GM12878 (cell line): Measurements from ENCODE around the gene HOXD13. TPM values are rescaled to one million over a fixed set of nuclear protein-coding genes. Genes with fewer than 3 reads are reported as not detected.

Experiments used
- ATAC-seq: fragments of 200-7000 bp; cut with Tn5 transposase; 3 replicates; pipeline ENCODE4 v1.9.1; 2020; ENCODE audit warnings: mild to moderate bottlenecking, moderate library complexity
- BruUV-seq: library from RNA; stranded (reverse); fragments of 400-500 nt; replicated peaks from 2 replicates; lab custom pipeline; 2021; lab: Mats Ljungman, UMichigan
- CTCF ChIA-PET: fragments of 300-600 bp; sonication (Branson Sonifier 250); formaldehyde crosslinking; extraction: SDS; loops from one replicate; lab custom pipeline; 2021; ENCODE audit warnings: inconsistent platforms; lab: Yijun Ruan, JAX
- POLR2A ChIA-PET: fragments of 350-600 bp; formaldehyde crosslinking; extraction: SDS; loops from one replicate; lab custom pipeline; 2021; ENCODE audit warnings: inconsistent platforms; lab: Charles Lee
- RAD21 ChIA-PET: fragments of 300-600 bp; sonication (Branson Sonifier 250); formaldehyde crosslinking; loops from one replicate; lab custom pipeline; 2023; ENCODE audit warnings: antibody characterized with exemption; ENCODE audit not compliant: unreplicated experiment; lab: Charles Lee
- SMC1A ChIA-PET: fragments of 300-600 bp; sonication (Branson Sonifier 250); formaldehyde crosslinking; loops from one replicate; lab custom pipeline; 2023; ENCODE audit not compliant: unreplicated experiment, uncharacterized antibody; lab: Charles Lee
- DNase-seq: peaks from one replicate; pipeline ENCODE4 v3.0.0-alpha.2; 2011; ENCODE audit warnings: low read depth, low spot score
- FAIRE-seq: peaks from 3 replicates; lab custom pipeline; 2011; peaks lifted over from hg19 to GRCh38; lab: Jason Lieb, UNC
- H2AFZ ChIP-seq: 2 replicates; pipeline ENCODE4 v1.6.0; 2011; ENCODE audit warnings: low read depth, low read length, control low read depth; ENCODE audit not compliant: control insufficient read depth
- H3K27ac ChIP-seq: 2 replicates; pipeline ENCODE4 v1.5.1; 2011; ENCODE audit warnings: control low read depth; ENCODE audit not compliant: control insufficient read depth, insufficient read depth
- H3K27me3 ChIP-seq, 2 experiments: replicated peaks in 1 of 2; 2 replicates each; pipeline versions ENCODE4 v1.6.0 to v1.6.1; 2011; ENCODE audit warnings: low read length in 1 of 2; ENCODE audit not compliant: control insufficient read depth in 2 of 2, insufficient read depth in 2 of 2
- H3K36me3 ChIP-seq, 2 experiments: 2 replicates each; pipeline ENCODE4 v1.5.1; 2011; ENCODE audit warnings: low read length in 1 of 2; ENCODE audit not compliant: control insufficient read depth in 2 of 2, insufficient read depth in 2 of 2
- H3K4me1 ChIP-seq: 2 replicates; pipeline ENCODE4 v1.6.1; 2011; ENCODE audit warnings: mild to moderate bottlenecking, low read length, moderate library complexity, mixed read lengths; ENCODE audit not compliant: control insufficient read depth, insufficient read depth
- H3K4me2 ChIP-seq: 2 replicates; pipeline ENCODE4 v1.6.0; 2011; ENCODE audit warnings: control low read depth; ENCODE audit not compliant: control insufficient read depth, insufficient read depth
- H3K4me3 ChIP-seq: fragments of 200-600 bp; sonication (generic); 2 replicates; pipeline ENCODE4 v1.5.1; 2016
- H3K79me2 ChIP-seq: 2 replicates; pipeline ENCODE4 v1.6.0; 2011; ENCODE audit warnings: low read length; ENCODE audit not compliant: control insufficient read depth, insufficient read depth
- H3K9ac ChIP-seq: 2 replicates; pipeline ENCODE4 v1.8.0; 2011; ENCODE audit warnings: low read length, control low read depth, mixed read lengths; ENCODE audit not compliant: control insufficient read depth, insufficient read depth
- H3K9me3 ChIP-seq: replicated peaks from 3 replicates; pipeline ENCODE4 v1.5.1; 2011; ENCODE audit warnings: mild to moderate bottlenecking, low read length; ENCODE audit not compliant: control insufficient read depth, insufficient read depth
- H4K20me1 ChIP-seq: 2 replicates; pipeline ENCODE4 v1.6.0; 2011; ENCODE audit not compliant: control insufficient read depth, insufficient read depth
- CREM ChIP-seq: IDR thresholded peaks from 2 replicates; pipeline ENCODE4 v1.6.1; 2014; ENCODE audit warnings: antibody characterized with exemption, low read depth
- IRF4 ChIP-seq: IDR thresholded peaks from 2 replicates; pipeline ENCODE4 v1.6.1; 2011; ENCODE audit warnings: low read depth, low read length
- MXI1 ChIP-seq: fragments of 150-350 bp; IDR thresholded peaks from 2 replicates; pipeline ENCODE4 v1.6.1; 2011; ENCODE audit warnings: low read depth, mild to moderate bottlenecking, inconsistent platforms, low read length, improper control_type of control experiment
- ZNF384 ChIP-seq: IDR thresholded peaks from 2 replicates; pipeline ENCODE4 v1.6.1; 2012; ENCODE audit warnings: low read depth, mild to moderate bottlenecking, low read length, improper control_type of control experiment, borderline replicate concordance
- WGBS: methylation state at CpG from one replicate; pipeline ENCODE4 v1.1.6; 2016; ENCODE audit warnings: low lambda C conversion rate; ENCODE audit not compliant: insufficient replicate concordance, insufficient coverage; ENCODE audit errors: missing lambda C conversion rate; 5-methylcytosine and 5-hydroxymethylcytosine counted together
- in situ Hi-C: fragments of 300-500 bp; cut with MboI; formaldehyde crosslinking; loops from 9 replicates; pipeline ENCODE4 v1.14.3; 2018; ENCODE audit warnings: mixed read lengths
- intact Hi-C: fragments of 100-400 bp; cut with micrococcal nuclease; formaldehyde crosslinking; loops from one replicate; pipeline ENCODE4 v1.14.2; 2022; ENCODE audit not compliant: unreplicated experiment
- polyA plus RNA-seq, 11 experiments: library from polyadenylated mRNA; depleted of rRNA in 4 of 11; unstranded in 6 of 11; stranded (reverse) in 5 of 11; fragments of >200 nt; fragmentation: Nextera tagmentation in 4 of 11; fragmentation: Illumina TruSeq in 1 of 11; extraction: Ambion mirVana in 4 of 11; extraction: Trizol in 1 of 11; gene quantifications; 1 replicate in 1 of 11; 2 replicates in 10 of 11; pipeline versions ENCODE4 v1.2.1 to v1.2.3, GENCODE V29; 2011 to 2016; ENCODE audit warnings: inconsistent platforms in 2 of 11, missing spikeins in 2 of 11, low read depth in 1 of 11
- total RNA-seq, 4 experiments: library from RNA; depleted of rRNA in 3 of 4; stranded (reverse); fragments of >200 nt in 3 of 4; fragmentation: Illumina TruSeq in 1 of 4; extraction: Trizol in 1 of 4; gene quantifications; 2 replicates each; pipeline versions ENCODE4 v1.2.1 to v1.2.3, GENCODE V29; 2013 to 2021
- TF ChIP-seq, protein P1 (sequence below): fragments of 450-650 bp; IDR thresholded peaks from 2 replicates; pipeline ENCODE4 v1.6.1; 2017; ENCODE audit warnings: low read depth, mild to moderate bottlenecking, moderate library complexity

The HOXD13 gene
- total and polyA plus RNA-seq, 10 of the 15 experiments (the other 5 are each of a cell fraction or from before 2014, with no cell fraction given) = not detected

DNA sequence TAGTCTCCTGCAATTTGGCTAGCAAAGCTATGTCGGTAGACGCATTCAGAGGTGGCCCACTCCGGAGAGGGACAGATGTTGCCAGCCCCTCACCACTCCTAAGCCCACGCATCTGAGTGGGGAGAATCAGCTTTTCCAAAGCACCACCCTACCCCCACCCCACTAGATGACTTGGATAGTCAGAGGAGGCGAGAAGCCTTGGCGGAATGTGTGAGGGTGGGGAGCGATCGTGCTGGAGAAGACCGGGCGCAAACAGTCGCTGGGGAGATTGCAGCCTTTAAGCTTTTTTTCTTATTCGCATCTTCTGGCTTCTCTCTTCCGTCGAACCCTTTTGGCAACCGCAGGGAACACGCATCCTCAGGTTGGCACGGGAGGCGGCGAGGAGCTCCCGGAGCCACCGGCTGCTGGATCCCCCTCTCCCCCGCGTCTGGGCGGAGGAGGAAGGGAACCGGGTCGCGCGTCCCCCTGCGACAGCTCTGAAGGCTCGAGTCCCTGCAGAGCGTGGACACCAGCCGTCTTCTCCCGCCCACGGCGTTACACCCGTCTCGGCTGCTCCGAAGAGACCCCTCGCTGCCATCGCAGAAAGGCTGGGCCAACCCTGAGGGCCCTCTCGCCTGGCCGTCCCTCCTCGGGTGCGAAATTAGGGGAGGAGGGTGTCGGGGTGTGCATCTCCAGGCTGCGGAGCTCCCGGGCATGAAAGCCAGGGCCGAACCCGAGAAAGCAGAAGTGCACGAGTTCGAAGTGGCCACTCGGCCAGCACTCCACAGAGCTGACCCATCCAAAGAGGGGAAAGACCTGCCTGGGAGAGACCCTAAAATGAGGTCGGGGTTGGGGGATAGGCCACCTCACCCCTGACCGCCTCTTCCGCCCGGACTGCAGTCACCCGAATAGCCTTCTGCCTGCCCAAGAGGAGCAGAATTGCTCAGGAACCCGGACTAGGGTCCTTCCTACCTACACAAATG, 20.9 kb upstream of the HOXD13 start:
- H3K27me3 ChIP-seq = peaks cover 17 to 46% of the 10 kb centered on the region in 2 experiments
- no peak overlapping the region for H3K4me2 ChIP-seq
- ChIA-PET POLR2A (no interaction called here), SMC1A (interaction anchor here (0.6 kb wide), 1 partner anchor 1083 kb away, joined by 3 read pairs; no protein-coding TSS in a partner anchor), RAD21 (no interaction called here), CTCF (no interaction called here)
- H3K9ac ChIP-seq = no peak overlapping the region
- intact Hi-C loops (no loop called here), in situ Hi-C loops (no loop called here)
- no peak overlapping the region for H3K27ac ChIP-seq
- TF ChIP-seq MXI1 (no peak), IRF4 (no peak), CREM (no peak), ZNF384 (no peak)
- TF ChIP-seq, protein P1, sequence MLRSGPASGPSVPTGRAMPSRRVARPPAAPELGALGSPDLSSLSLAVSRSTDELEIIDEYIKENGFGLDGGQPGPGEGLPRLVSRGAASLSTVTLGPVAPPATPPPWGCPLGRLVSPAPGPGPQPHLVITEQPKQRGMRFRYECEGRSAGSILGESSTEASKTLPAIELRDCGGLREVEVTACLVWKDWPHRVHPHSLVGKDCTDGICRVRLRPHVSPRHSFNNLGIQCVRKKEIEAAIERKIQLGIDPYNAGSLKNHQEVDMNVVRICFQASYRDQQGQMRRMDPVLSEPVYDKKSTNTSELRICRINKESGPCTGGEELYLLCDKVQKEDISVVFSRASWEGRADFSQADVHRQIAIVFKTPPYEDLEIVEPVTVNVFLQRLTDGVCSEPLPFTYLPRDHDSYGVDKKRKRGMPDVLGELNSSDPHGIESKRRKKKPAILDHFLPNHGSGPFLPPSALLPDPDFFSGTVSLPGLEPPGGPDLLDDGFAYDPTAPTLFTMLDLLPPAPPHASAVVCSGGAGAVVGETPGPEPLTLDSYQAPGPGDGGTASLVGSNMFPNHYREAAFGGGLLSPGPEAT = no peak
- no peaks in the 10 kb centered on the region for H4K20me1 ChIP-seq
- no peaks in the 10 kb centered on the region; the same call in 1 of the 3 replicates for H3K9me3 ChIP-seq
- no peaks in the 10 kb centered on the region for H3K36me3 ChIP-seq
- no peaks in the 10 kb centered on the region; the same call in 1 of the 2 replicates for H3K4me1 ChIP-seq
- FAIRE-seq (no peak), ATAC-seq (no peak), DNase-seq (no peak)
- no TSS peak for BruUV-seq
- 39% methylated on average over 53 of the region's 58 CpGs for WGBS
- no peak overlapping the region for H3K4me3 ChIP-seq
- H2AFZ ChIP-seq = no peak overlapping the region
- no peaks in the 10 kb centered on the region for H3K79me2 ChIP-seq
